ENCODE measurements around the gene SORL1. TPM values are rescaled to one million over a fixed set of nuclear protein-coding genes. Genes with fewer than 3 reads are reported as not detected.

SORL1 gene
- total and polyA plus RNA-seq, 2 of the 13 experiments (the other 11 are each of a cell fraction or from before 2014, with no cell fraction given), result 21.3 to 148 TPM

DNA sequence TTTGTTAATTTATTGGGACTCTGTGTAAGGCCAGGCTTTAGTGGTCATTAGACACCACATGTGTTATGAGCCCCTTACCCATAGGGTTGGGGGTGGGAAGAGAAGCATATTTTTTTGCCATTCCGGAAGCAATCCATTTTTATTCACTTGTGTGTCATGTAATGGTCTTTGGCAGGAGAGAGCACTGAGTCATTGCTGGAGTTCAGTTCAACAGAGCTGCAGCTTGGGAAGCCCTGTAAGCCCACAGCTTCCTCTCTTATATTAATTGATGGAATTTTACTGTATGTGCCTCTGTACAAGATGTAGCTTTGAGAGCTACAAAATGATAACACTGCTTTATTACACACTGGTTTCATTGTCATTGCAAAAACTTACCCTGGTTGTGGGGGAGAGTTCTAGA, 177.9 kb downstream of the SORL1 start (continued):
- TF ChIP-seq HOXA7 (CRISPR knock-in tag; IDR thresholded peaks at IDR 0.05) (no peak), NFYC (CRISPR knock-in tag; IDR thresholded peaks at IDR 0.05) (no peak), ZNF207 (IDR thresholded peaks at IDR 0.05; ENCODE audit: borderline replicate concordance) (no peak)

DNA sequence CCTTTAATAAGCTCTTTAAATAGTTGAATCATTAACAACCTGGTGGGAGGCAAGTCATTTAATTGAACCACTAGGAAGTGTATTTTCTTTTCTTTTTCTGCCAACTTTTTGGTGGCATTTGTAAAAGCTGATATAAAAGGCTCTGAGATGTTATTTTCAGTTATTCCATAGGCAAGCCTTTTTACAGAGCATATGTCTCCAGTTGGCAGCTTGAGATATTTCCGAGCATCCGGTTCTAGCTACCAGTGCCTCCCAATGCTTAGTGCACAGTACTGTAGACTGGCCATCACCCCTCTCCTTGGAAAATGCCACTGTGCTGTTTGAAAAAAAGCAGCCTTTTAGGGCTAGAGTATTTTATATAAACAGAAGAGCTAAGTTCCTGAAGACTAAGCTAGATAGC, 179.3 kb downstream of the SORL1 start:
- no peak for FAIRE-seq
- ChIA-PET CTCF (ENCODE audit: low intra/inter-chr PET ratio, low total read pairs) (no interaction called here), POLR2A (no interaction called here)
- H3K9me3 ChIP-seq (ENCODE audit: low read length), result no peaks in the 10 kb centered on the region
- H3K36me3 ChIP-seq (replicated peaks in 1 of 2; ENCODE audit: control insufficient read depth in 1 of 2, insufficient read depth in 2 of 2, low read length in 2 of 2), result peaks cover 27 to 42% of the 10 kb centered on the region in 2 experiments; a peak in 4 of 5 replicates
- no peaks in the 10 kb centered on the region for H3K79me2 ChIP-seq (ENCODE audit: insufficient read depth, low read length)
- H3K27ac ChIP-seq (ENCODE audit: extremely low read length, insufficient read depth, low read length), result no peak overlapping the region
- 0 out of 2 replicates have a peak, but pooled peaks cover 2% of the 10 kb centered on the region for H4K20me1 ChIP-seq (ENCODE audit: insufficient read depth, low read length)
- 92% methylated on average over 2 of the region's 2 CpGs for WGBS (ENCODE audit: low lambda C conversion rate)
- in situ Hi-C loops (cut with HindIII; ENCODE audit: extremely low pct_ligation_motif_present, low pct_unique_long_range_greater_than_20kb) (no loop called here), intact Hi-C loops (cut with micrococcal nuclease; ENCODE audit: unreplicated experiment) (no loop called here)
- BruUV-seq (replicated peaks), result no TSS peak
- no peak overlapping the region for H3K9ac ChIP-seq (ENCODE audit: insufficient read depth, low read depth, low read length)
- H2AFZ ChIP-seq (ENCODE audit: low read length), result no peak overlapping the region
- no peak overlapping the region for H3K4me2 ChIP-seq (ENCODE audit: low read depth, low read length)
- no peaks in the 10 kb centered on the region for H3K27me3 ChIP-seq (ENCODE audit: control insufficient read depth in 1 of 2, insufficient read depth in 2 of 2, low read length in 2 of 2)
- no peak for DNase-seq (ENCODE audit: low spot score)
- no peak overlapping the region for H3K4me3 ChIP-seq (replicated peaks in 1 of 3; ENCODE audit: insufficient read depth in 1 of 3, low read depth in 2 of 3, low read length in 3 of 3)
- ATAC-seq, result no peak
- H3K4me1 ChIP-seq (ENCODE audit: insufficient read depth, low read length), result no peaks in the 10 kb centered on the region
- TF ChIP-seq, protein P1, sequence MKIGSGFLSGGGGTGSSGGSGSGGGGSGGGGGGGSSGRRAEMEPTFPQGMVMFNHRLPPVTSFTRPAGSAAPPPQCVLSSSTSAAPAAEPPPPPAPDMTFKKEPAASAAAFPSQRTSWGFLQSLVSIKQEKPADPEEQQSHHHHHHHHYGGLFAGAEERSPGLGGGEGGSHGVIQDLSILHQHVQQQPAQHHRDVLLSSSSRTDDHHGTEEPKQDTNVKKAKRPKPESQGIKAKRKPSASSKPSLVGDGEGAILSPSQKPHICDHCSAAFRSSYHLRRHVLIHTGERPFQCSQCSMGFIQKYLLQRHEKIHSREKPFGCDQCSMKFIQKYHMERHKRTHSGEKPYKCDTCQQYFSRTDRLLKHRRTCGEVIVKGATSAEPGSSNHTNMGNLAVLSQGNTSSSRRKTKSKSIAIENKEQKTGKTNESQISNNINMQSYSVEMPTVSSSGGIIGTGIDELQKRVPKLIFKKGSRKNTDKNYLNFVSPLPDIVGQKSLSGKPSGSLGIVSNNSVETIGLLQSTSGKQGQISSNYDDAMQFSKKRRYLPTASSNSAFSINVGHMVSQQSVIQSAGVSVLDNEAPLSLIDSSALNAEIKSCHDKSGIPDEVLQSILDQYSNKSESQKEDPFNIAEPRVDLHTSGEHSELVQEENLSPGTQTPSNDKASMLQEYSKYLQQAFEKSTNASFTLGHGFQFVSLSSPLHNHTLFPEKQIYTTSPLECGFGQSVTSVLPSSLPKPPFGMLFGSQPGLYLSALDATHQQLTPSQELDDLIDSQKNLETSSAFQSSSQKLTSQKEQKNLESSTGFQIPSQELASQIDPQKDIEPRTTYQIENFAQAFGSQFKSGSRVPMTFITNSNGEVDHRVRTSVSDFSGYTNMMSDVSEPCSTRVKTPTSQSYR (CRISPR knock-in tag; IDR thresholded peaks at IDR 0.05; ENCODE audit: borderline replicate concordance), result no peak
- TF ChIP-seq ZNF564 (CRISPR knock-in tag; IDR thresholded peaks at IDR 0.05) (no peak), PAWR (CRISPR knock-in tag; IDR thresholded peaks at IDR 0.05; ENCODE audit: borderline replicate concordance) (no peak), MAFK (conservative IDR thresholded peaks at IDR 0.05 in 1 of 2, IDR thresholded peaks at IDR 0.05 in 1 of 2; ENCODE audit: low read length in 2 of 2) (no peak), ELF1 (CRISPR knock-in tag; IDR thresholded peaks at IDR 0.05) (no peak), GABPB1 (CRISPR knock-in tag; IDR thresholded peaks at IDR 0.05) (no peak), ZNF501 (CRISPR knock-in tag; IDR thresholded peaks at IDR 0.05) (no peak), NR1H2 (CRISPR knock-in tag; IDR thresholded peaks at IDR 0.05; ENCODE audit: borderline replicate concordance, low read depth) (no peak), ZNF572 (CRISPR knock-in tag; IDR thresholded peaks at IDR 0.05) (no peak), FOXO1 (CRISPR knock-in tag; IDR thresholded peaks at IDR 0.05) (no peak), JUN (CRISPR knock-in tag; IDR thresholded peaks at IDR 0.05) (no peak), ZNF205 (CRISPR knock-in tag; IDR thresholded peaks at IDR 0.05) (no peak), DR1 (CRISPR knock-in tag; IDR thresholded peaks at IDR 0.05) (no peak), TCF7 (IDR thresholded peaks at IDR 0.05; ENCODE audit: low read depth) (no peak)
- TF ChIP-seq, protein P2, sequence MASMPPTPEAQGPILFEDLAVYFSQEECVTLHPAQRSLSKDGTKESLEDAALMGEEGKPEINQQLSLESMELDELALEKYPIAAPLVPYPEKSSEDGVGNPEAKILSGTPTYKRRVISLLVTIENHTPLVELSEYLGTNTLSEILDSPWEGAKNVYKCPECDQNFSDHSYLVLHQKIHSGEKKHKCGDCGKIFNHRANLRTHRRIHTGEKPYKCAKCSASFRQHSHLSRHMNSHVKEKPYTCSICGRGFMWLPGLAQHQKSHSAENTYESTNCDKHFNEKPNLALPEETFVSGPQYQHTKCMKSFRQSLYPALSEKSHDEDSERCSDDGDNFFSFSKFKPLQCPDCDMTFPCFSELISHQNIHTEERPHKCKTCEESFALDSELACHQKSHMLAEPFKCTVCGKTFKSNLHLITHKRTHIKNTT (CRISPR knock-in tag; IDR thresholded peaks at IDR 0.05), result no peak
- TF ChIP-seq, protein P3, sequence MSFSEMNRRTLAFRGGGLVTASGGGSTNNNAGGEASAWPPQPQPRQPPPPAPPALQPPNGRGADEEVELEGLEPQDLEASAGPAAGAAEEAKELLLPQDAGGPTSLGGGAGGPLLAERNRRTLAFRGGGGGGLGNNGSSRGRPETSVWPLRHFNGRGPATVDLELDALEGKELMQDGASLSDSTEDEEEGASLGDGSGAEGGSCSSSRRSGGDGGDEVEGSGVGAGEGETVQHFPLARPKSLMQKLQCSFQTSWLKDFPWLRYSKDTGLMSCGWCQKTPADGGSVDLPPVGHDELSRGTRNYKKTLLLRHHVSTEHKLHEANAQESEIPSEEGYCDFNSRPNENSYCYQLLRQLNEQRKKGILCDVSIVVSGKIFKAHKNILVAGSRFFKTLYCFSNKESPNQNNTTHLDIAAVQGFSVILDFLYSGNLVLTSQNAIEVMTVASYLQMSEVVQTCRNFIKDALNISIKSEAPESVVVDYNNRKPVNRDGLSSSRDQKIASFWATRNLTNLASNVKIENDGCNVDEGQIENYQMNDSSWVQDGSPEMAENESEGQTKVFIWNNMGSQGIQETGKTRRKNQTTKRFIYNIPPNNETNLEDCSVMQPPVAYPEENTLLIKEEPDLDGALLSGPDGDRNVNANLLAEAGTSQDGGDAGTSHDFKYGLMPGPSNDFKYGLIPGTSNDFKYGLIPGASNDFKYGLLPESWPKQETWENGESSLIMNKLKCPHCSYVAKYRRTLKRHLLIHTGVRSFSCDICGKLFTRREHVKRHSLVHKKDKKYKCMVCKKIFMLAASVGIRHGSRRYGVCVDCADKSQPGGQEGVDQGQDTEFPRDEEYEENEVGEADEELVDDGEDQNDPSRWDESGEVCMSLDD (CRISPR knock-in tag; IDR thresholded peaks at IDR 0.05; ENCODE audit: borderline replicate concordance), result no peak

All from HepG2 (cell line).